Stimulated activated naive B cell treated with anti-CD40 and anti-IgM and Interleukin-4, amounts not matched to agents 10 μg/mL and 1 μg/mL and 100 μg/mL, for 72 hours (primary cell): Measurements from ENCODE around the gene CHRNB1.

Source experiments
- ATAC-seq, 2 donors: fragments of 150-1000 bp; cut with Tn5 transposase; replicated peaks; 2 replicates each; pipeline ENCODE4 v1.10.0; 2021; ENCODE audit warnings: moderate library complexity in 1 of 2
- DNase-seq: peaks from one replicate; pipeline ENCODE4 v3.0.0; 2021
- H3K27ac Mint-ChIP-seq: one replicate; pipeline ENCODE4 v1.8.0; 2022; ENCODE audit warnings: mild to moderate bottlenecking, mixed read lengths
- H3K27me3 Mint-ChIP-seq, 2 donors: one replicate each; pipeline ENCODE4 v1.8.0; 2022; ENCODE audit warnings: mixed read lengths in 2 of 2
- H3K36me3 Mint-ChIP-seq, 2 donors: one replicate each; pipeline ENCODE4 v1.8.0; 2022; ENCODE audit warnings: mixed read lengths in 2 of 2, mild to moderate bottlenecking in 1 of 2
- H3K4me1 Mint-ChIP-seq, 2 donors: one replicate each; pipeline ENCODE4 v1.8.0; 2022; ENCODE audit warnings: mixed read lengths in 2 of 2, mild to moderate bottlenecking in 1 of 2
- H3K4me3 Mint-ChIP-seq, 2 donors: one replicate each; pipeline ENCODE4 v1.8.0; 2022; ENCODE audit warnings: mild to moderate bottlenecking in 2 of 2, mixed read lengths in 2 of 2, moderate library complexity in 1 of 2
- H3K9me3 Mint-ChIP-seq, 2 donors: one replicate each; pipeline ENCODE4 v1.8.0; 2022; ENCODE audit warnings: mixed read lengths in 2 of 2, mild to moderate bottlenecking in 1 of 2

Gene CHRNB1

DNA sequence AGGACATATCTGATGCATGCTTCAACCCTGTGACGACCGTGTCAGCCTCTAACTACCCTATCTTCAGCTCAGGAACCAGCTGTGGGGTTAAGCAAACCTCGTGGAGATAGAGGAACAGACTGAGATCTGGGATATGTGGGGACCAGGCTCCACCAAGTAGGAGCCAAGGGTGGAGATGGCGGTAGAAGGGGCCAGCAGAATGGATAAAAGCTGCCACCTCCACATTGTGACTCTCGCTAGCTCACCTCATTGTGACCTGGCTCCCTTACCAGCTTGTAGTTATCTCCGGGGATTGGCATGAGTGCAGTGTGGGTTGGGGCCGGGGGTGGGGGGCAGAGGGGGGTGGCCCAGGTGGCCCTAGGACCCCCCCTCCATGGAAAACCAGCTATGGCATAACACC lies 19.5 kb upstream of the CHRNB1 start, which contains the start of gene SPEM2:
SPEM2 (plus strand) TSS at position 301 of the 400 bp plus-strand sequence; CDS start at position 374, 73 bp downstream.
- peaks cover 5 to 19% of the 10 kb centered on the region in 2 donors for H3K27me3 Mint-ChIP-seq
- no peaks in the 10 kb centered on the region for H3K4me1 Mint-ChIP-seq
- no peaks in the 10 kb centered on the region for H3K9me3 Mint-ChIP-seq

DNA sequence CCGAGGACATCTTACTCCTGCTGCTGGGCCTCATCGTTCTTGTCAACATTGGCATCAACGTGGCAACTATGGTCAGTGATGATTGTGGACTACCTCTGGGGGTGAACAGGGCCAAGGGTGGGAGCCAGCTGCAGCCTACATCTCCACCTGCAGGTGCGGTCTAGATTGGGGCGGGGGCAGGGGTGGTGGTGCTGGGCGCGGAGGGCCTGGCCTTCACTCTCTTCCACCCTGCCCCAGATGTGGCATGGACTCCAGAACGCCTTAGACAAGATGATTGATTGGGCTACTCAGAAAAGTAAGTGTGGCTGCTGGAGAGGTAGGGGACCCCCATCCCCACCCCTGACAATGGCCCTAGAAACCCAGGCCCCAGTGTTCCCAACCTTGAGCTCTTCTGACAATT lies 19.1 kb upstream of the CHRNB1 start:
- Mint-ChIP-seq H3K4me3 (no peak overlapping the region), H3K9me3 (no peaks in the 10 kb centered on the region), H3K4me1 (no peaks in the 10 kb centered on the region), H3K36me3 (no peaks in the 10 kb centered on the region), H3K27ac (no peak overlapping the region), H3K27me3 (peaks cover 5 to 20% of the 10 kb centered on the region in 2 donors)
- DNase-seq (no peak), ATAC-seq (no peak)

More for the DNA sequence above, 19.5 kb upstream of the CHRNB1 start, which contains the start of gene SPEM2:
- no peak within 1 kb of the TSS for H3K4me3 Mint-ChIP-seq
- H3K36me3 Mint-ChIP-seq, result no peaks in the 10 kb centered on the region
- ATAC-seq (no peak), DNase-seq (no peak)
- no peak within 1 kb of the TSS for H3K27ac Mint-ChIP-seq

DNA sequence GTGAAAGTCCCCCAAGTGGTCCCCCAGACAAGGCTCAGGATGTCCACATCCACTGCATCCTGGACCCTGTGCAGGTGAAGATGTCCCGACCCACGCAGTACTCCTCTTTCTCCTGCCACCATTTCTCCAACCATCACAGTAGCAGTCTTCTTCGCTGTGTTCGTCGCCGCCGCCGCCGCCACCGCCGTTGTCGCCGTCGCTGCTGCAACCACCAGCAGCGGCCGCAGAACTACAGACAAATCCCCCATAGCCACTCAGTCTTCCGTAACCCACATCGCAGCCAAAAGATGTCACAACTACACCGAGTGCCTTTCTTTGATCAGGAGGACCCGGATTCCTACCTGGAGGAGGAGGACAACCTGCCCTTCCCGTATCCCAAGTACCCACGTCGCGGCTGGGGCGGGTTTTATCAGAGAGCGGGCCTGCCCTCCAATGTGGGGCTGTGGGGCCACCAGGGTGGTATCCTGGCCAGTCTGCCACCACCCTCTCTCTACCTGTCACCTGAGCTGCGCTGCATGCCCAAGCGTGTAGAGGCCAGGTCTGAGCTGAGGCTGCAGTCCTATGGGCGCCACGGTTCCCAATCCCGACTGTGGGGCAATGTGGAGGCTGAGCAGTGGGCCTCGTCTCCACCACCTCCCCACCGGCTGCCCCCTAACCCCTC lies 18.5 kb upstream of the CHRNB1 start:
- ATAC-seq, result no peak
- H3K4me1 Mint-ChIP-seq, result no peaks in the 10 kb centered on the region
- H3K36me3 Mint-ChIP-seq, result no peaks in the 10 kb centered on the region
- no peak overlapping the region for H3K4me3 Mint-ChIP-seq
- no peak for DNase-seq
- H3K27me3 Mint-ChIP-seq, result peaks cover 5 to 20% of the 10 kb centered on the region in 2 donors
- no peaks in the 10 kb centered on the region for H3K9me3 Mint-ChIP-seq
- no peak overlapping the region for H3K27ac Mint-ChIP-seq

DNA sequence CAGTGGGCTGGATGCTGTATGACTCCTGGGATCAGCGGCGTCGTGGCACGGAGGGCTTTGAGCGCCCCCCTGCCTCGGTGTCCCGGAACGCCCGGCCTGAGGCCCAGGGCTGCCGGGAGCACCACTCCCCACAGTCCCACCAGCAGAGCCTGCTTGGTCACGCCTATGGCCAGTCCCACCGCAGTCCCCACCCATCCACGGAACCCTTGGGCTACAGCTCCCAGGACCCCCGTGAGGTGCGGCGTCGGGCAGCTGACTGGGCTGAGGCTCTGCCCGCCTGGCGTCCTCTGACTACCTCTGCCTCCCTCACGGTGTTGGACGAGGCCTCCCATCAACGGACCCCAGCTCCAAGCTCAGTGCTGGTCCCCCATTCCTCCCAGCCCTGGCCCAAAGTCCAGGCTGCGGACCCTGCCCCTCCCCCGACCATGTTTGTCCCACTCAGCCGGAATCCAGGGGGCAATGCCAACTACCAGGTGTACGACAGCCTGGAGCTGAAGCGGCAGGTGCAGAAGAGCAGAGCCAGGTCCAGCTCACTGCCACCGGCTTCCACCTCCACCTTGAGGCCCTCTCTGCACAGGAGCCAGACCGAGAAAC lies 17.9 kb upstream of the CHRNB1 start:
- Mint-ChIP-seq H3K36me3 (no peaks in the 10 kb centered on the region), H3K27me3 (peaks cover 5 to 20% of the 10 kb centered on the region in 2 donors), H3K4me3 (no peak overlapping the region), H3K4me1 (no peaks in the 10 kb centered on the region), H3K9me3 (no peaks in the 10 kb centered on the region), H3K27ac (no peak overlapping the region)
- no peak for ATAC-seq
- no peak for DNase-seq

DNA sequence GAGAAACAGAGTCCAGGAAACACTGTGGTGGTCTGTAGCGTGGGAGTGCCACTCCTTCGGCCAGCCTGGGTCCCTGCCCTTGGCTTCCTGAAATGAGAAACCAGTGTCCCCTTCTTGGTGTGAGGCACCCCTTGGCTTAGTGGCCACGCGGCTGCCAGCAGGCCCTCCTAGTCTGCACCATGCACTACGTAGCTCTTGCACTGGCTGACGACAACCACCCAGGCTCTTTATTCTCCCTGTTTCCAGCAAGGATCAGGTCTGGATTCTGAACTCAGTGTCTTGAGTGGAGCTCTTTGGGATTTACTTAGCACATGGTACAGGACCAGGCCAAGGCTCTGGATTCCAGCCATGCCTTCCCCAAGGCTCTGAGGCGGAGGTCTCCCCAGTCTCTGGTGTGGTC lies 17.3 kb upstream of the CHRNB1 start:
- H3K4me1 Mint-ChIP-seq, result no peaks in the 10 kb centered on the region
- no peak for ATAC-seq
- DNase-seq, result no peak
- H3K9me3 Mint-ChIP-seq, result no peaks in the 10 kb centered on the region
- H3K27me3 Mint-ChIP-seq, result peaks cover 5 to 20% of the 10 kb centered on the region in 2 donors
- no peak overlapping the region for H3K4me3 Mint-ChIP-seq
- no peaks in the 10 kb centered on the region for H3K36me3 Mint-ChIP-seq
- no peak overlapping the region for H3K27ac Mint-ChIP-seq

DNA sequence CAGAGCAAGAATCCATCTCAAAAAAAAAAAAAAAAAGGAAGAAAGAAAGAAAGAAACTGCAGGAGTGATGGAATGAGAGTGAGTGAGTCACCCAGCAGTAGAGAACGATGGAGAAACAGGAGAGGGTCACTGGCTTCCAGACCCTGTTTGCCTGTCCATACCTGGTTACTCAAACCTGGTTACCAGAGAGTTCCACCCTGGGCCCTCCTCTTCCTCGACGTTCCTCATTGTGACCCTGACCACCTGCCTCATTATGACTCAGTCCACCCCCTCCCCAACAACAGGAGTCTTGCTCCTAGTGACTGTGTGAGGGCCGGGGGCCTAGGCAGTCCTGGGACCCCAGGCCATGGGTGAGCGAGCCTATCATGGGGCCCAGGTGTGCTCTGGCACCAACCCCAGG lies 16.3 kb upstream of the CHRNB1 start, which contains the start of gene SPEM3:
SPEM3 (plus strand) TSS at position 301 of the 400 bp plus-strand sequence; CDS start at position 347, 46 bp downstream.
- DNase-seq (no peak), ATAC-seq (no peak)
- peak within 1 kb of the TSS; percentile 79 for H3K27ac Mint-ChIP-seq
- H3K9me3 Mint-ChIP-seq, result no peaks in the 10 kb centered on the region
- H3K4me1 Mint-ChIP-seq, result no peaks in the 10 kb centered on the region
- H3K36me3 Mint-ChIP-seq, result no peaks in the 10 kb centered on the region
- H3K27me3 Mint-ChIP-seq, result peaks cover 3 to 20% of the 10 kb centered on the region in 2 donors
- no peak within 1 kb of the TSS for H3K4me3 Mint-ChIP-seq

DNA sequence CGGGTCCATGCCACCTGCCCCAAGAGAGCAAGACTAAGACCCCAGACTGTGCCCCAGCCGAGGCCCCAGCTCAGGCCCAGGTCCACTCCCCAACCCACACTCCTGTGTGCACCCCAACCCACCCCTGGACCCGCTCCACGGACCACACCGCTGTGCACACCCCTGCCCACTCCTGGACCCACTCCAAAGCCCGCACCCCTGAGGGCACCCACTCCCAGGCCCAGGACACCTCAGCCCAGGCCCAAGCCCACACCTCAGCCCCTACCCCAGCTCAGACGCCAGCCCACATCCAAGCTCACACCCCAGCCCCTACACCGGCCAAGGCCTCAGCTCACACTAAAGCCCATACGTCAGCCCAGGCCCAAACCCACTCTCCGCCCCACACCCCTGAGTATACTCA lies 15.1 kb upstream of the CHRNB1 start:
- ATAC-seq (no peak), DNase-seq (no peak)
- no peaks in the 10 kb centered on the region for H3K36me3 Mint-ChIP-seq
- no peak overlapping the region for H3K27ac Mint-ChIP-seq
- no peaks in the 10 kb centered on the region for H3K9me3 Mint-ChIP-seq
- H3K27me3 Mint-ChIP-seq, result peaks cover 0 to 15% of the 10 kb centered on the region in 2 donors
- H3K4me1 Mint-ChIP-seq, result no peaks in the 10 kb centered on the region
- peak overlapping the region in 1 of 2 donors; percentile 10 for H3K4me3 Mint-ChIP-seq

DNA sequence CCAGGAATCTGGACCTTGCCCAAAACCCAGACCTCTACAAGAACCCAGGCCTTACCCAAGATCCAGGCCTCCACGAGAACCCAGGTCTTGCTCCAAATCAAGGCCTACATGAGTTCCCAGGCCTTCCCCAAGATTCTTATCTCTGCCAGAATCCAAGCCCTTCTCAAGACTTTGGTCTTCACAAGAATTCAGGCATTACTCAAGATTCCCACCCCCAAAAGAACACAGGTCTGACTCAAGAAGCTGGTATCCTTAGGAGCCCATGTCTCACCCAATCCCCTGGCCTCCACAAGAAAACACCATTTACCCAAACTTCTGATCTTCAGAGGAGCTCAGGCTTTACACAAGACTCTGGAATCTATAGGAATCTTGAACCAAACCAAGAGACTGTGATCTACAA lies 13.6 kb upstream of the CHRNB1 start:
- H3K4me3 Mint-ChIP-seq, result no peak overlapping the region
- H3K4me1 Mint-ChIP-seq, result peaks cover 3 to 5% of the 10 kb centered on the region in 2 donors
- DNase-seq, result no peak
- ATAC-seq, result no peak
- no peak overlapping the region for H3K27ac Mint-ChIP-seq
- no peaks in the 10 kb centered on the region for H3K36me3 Mint-ChIP-seq
- peaks cover 0 to 6% of the 10 kb centered on the region in 2 donors for H3K27me3 Mint-ChIP-seq
- H3K9me3 Mint-ChIP-seq, result no peaks in the 10 kb centered on the region

DNA sequence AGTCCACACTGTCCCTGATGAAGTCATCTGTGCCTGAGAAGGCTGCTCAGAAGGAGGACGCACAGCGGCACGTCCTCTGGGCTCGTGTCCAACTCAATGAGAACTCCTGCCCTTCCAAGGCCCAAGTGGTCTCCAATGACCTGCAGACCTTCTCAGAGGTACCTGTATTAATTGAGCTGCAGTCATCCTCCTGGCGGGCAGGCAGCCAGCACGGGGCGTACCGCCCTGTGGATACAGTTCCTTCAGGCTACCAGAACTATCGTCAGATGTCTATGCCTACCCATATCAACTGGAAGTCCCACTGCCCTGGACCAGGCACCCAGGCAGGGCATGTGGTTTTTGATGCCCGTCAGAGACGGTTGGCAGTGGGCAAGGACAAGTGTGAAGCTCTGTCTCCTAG lies 12.6 kb upstream of the CHRNB1 start:
- no peaks in the 10 kb centered on the region for H3K9me3 Mint-ChIP-seq
- peaks cover 3% of the 10 kb centered on the region in 2 donors for H3K36me3 Mint-ChIP-seq
- ATAC-seq (no peak), DNase-seq (no peak)
- no peak overlapping the region for H3K4me3 Mint-ChIP-seq
- peaks cover 0 to 4% of the 10 kb centered on the region in 2 donors for H3K27me3 Mint-ChIP-seq
- H3K4me1 Mint-ChIP-seq, result peaks cover 9 to 16% of the 10 kb centered on the region in 2 donors
- H3K27ac Mint-ChIP-seq, result peak overlapping the region; percentile 20

DNA sequence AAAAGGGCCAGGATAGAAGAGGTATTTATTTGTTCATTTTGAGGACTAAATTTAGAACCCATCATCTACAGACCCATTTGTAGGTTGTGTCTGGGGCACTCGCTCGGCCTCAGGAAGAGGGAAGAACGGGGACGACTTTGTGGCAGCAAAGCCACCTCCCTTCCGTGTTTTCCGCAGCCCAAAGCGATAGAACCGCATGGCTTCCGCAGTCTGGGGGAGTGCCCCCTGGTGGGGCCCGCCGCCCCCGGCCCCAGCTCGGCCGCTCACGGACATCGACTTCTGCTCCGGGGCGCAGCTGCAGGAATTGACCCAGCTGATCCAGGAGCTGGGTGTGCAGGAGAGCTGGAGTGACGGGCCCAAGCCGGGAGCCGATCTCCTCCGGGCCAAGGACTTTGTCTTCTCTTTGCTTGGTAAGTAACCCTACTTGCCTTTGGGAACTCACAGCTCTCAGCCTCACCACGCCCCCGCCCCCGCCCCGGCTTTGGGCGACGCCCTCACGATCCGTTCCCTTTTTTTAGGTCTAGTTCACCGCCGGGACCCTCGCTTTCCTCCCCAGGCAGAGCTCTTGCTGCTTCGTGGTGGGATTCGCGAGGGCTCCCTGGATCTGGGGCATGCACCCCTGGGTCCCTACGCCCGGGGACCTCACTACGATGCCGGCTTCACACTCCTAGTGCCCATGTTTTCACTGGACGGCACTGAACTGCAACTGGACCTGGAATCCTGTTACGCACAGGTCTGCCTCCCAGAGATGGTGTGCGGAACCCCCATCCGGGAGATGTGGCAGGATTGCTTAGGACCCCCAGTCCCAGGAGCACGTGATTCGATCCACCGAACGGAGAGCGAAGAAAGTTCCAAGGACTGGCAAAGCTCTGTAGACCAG lies 8.9 kb upstream of the CHRNB1 start:
- Mint-ChIP-seq H3K27me3 (peaks cover 28 to 29% of the 10 kb centered on the region in 2 donors), H3K4me3 (peak overlapping the region; percentile 89 to 94), H3K4me1 (peaks cover 35 to 49% of the 10 kb centered on the region in 2 donors), H3K36me3 (peaks cover 14 to 16% of the 10 kb centered on the region in 2 donors), H3K27ac (peak overlapping the region; percentile 93), H3K9me3 (no peaks in the 10 kb centered on the region)
- DNase-seq, result peak; percentile 52
- peak; percentile 34 to 45 for ATAC-seq

DNA sequence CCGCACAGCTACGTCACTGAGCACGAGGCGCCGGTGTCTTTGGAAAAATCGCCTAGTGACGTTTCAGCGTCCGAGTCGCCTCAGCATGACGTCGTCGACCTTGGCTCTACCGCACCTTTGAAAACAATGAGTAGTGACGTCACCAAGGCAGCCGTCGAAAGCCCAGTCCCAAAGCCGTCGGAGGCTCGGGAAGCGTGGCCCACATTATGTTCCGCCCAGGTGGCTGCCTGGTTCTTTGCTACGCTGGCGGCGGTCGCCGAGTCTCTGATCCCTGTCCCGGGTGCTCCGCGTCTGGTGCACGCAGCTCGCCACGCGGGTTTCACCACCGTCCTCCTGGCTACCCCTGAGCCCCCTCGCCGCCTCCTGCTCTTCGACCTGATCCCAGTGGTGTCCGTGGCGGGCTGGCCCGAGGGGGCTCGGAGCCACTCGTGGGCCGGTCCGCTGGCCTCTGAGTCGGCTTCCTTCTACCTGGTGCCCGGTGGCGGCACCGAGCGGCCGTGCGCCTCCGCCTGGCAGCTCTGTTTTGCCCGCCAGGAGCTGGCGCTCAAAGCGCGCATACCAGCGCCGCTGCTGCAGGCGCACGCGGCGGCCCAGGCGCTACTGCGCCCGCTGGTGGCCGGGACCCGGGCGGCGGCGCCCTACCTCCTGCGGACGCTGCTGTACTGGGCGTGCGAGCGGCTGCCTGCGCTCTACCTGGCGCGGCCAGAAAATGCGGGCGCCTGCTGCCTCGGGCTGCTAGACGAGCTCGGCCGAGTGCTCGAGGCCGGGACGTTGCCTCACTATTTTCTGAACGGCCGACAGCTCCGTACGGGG lies 8.1 kb upstream of the CHRNB1 start:
- peak overlapping the region; percentile 89 to 94 for H3K4me3 Mint-ChIP-seq
- H3K9me3 Mint-ChIP-seq, result no peaks in the 10 kb centered on the region
- H3K27me3 Mint-ChIP-seq, result peaks cover 35 to 37% of the 10 kb centered on the region in 2 donors
- peaks cover 14 to 16% of the 10 kb centered on the region in 2 donors for H3K36me3 Mint-ChIP-seq
- ATAC-seq (peak; percentile 58 to 63), DNase-seq (peak; percentile 71)
- peaks cover 36 to 49% of the 10 kb centered on the region in 2 donors for H3K4me1 Mint-ChIP-seq
- H3K27ac Mint-ChIP-seq, result peak overlapping the region; percentile 81

DNA sequence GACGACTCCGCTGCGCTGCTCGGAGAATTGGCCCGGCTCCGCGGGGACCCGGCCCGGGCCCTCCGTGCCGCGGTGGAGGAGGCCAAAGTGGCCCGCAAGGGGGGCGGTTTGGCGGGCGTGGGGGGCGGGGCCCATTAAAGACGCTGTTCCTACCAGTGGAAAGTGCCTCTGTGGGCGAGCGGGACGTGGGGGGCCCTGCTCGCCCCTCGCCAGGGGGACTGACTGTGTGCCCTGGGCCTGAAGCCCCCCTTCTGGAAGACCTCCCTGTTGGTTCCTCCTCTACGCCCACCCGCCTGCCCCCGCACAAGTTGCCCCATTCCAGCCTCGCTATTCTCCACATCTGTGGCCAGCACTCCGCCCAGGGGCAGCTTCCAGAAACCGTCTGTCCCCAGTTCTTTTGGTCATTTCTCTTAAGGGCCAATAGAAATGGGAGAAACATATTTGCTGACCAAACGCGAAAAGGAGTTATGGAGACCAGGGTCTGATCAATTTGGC lies 7.4 kb upstream of the CHRNB1 start:
- Mint-ChIP-seq H3K9me3 (no peaks in the 10 kb centered on the region), H3K27ac (no peak overlapping the region), H3K4me1 (peaks cover 36 to 49% of the 10 kb centered on the region in 2 donors), H3K36me3 (peaks cover 14 to 16% of the 10 kb centered on the region in 2 donors), H3K27me3 (peaks cover 39 to 44% of the 10 kb centered on the region in 2 donors), H3K4me3 (peak overlapping the region; percentile 89 to 94)
- no peak for ATAC-seq
- no peak for DNase-seq

DNA sequence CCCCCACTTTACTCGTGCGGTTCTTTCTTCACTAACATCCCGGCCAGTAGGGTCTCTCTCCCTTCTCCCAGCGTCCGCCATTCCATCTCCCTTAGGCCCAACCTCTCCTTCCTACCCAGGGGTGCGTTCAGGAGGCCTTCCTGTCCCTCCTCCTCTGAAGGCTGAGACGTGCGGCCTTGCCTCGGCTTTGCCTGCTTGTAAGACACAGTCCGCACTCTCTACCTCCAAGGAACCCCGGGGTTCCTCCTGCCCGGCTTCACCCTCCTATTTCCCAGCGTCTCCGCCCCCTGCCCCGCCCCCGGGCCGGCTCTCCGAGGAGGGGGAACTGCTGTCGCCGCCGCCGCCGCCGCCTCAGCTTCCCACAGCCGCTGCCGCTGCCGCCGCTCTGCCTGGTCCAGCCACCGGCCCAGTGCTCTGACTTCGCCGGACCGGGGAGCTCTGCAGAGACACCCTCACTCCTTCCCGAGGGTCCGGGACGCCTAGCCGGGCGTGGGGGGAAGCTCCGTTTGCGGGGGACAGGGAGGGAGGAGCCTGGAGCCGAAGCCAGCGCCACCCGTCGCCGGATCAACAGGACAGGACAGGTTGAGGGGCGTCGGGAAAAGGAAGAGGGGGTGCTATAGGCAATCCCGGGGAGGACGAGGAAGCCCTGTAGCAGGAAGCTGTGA lies 6.8 kb upstream of the CHRNB1 start:
- Mint-ChIP-seq H3K4me1 (peaks cover 36 to 49% of the 10 kb centered on the region in 2 donors), H3K4me3 (peak overlapping the region; percentile 65 to 88), H3K9me3 (no peaks in the 10 kb centered on the region), H3K27me3 (peaks cover 45 to 49% of the 10 kb centered on the region in 2 donors), H3K27ac (peak overlapping the region; percentile 87), H3K36me3 (peaks cover 14 to 16% of the 10 kb centered on the region in 2 donors)
- ATAC-seq, result no peak
- no peak for DNase-seq
